Erythroblast (primary cell): Measurements from ENCODE around the gene CTNNA2.

ENCODE experiments used
- GATA1 ChIP-seq: IDR thresholded peaks from 2 replicates; pipeline ENCODE4 v1.6.1; 2011; ENCODE audit warnings: low read depth, mild to moderate bottlenecking, control low read depth, low read length, moderate library complexity
- POLR2A ChIP-seq: IDR thresholded peaks from 2 replicates; pipeline ENCODE4 v1.6.1; 2011; ENCODE audit warnings: mild to moderate bottlenecking, low read length

- no peak for TF ChIP-seq POLR2A
- no peak for TF ChIP-seq GATA1
Measured at GRCh38 chr2:79799729-79800128, 286.9 kb downstream of the CTNNA2 start.
